GM19239 (cell line): ENCODE results near the gene GMPR2.
"Not testable (repeated sequence)": the region's sequence is repeated elsewhere in the genome, so short reads cannot be mapped to it uniquely, and the experiment has no call there.

Source experiments
- DNase-seq: peaks from one replicate; pipeline ENCODE4 v3.0.0; 2011; ENCODE audit warnings: low spot score; ENCODE audit not compliant: insufficient read length
- FAIRE-seq: peaks from 2 replicates; lab custom pipeline; 2011; peaks lifted over from hg19 to GRCh38; lab: Jason Lieb, UNC

The GMPR2 gene

GRCh38 chr14:24224618-24225071, 8.1 kb upstream of the GMPR2 start:
- DNase-seq (no peak), FAIRE-seq (no peak)

- FAIRE-seq = no peak
- no peak for DNase-seq
Measured at GRCh38 chr14:24226473-24226872, 6.3 kb upstream of the GMPR2 start.

- DNase-seq (no peak), FAIRE-seq (no peak)
Measured at GRCh38 chr14:24228902-24229301, 3.8 kb upstream of the GMPR2 start.

GRCh38 chr14:24231263-24232120, 1.2 kb upstream of the GMPR2 start:
- no peak for FAIRE-seq
- DNase-seq = no peak

- FAIRE-seq (peak; percentile 88), DNase-seq (peak; percentile 62)
Measured at GRCh38 chr14:24232121-24232644, 546 bp upstream of the GMPR2 start, which contains the start of gene NEDD8. TSS of gene NEDD8 (minus strand) at chr14:24232367. CDS start at chr14:24232267, 100 bp downstream.

- DNase-seq (no peak), FAIRE-seq (no peak)
Measured at GRCh38 chr14:24233538-24233866, 773 bp downstream of the GMPR2 start.

GRCh38 chr14:24234095-24235005, 1.6 kb downstream of the GMPR2 start:
- FAIRE-seq (no peak), DNase-seq (no peak)

- no peak for DNase-seq
- no peak for FAIRE-seq
Measured at GRCh38 chr14:24235804-24236688, 3.3 kb downstream of the GMPR2 start.

GRCh38 chr14:24236689-24237462, 4.1 kb downstream of the GMPR2 start:
- no peak for DNase-seq
- FAIRE-seq = no peak

GRCh38 chr14:24237463-24237955, 4.8 kb downstream of the GMPR2 start:
- DNase-seq (no peak), FAIRE-seq (no peak)

- FAIRE-seq = no peak
- DNase-seq = no peak
Measured at GRCh38 chr14:24238123-24238522, 5.4 kb downstream of the GMPR2 start.

GRCh38 chr14:24238527-24239037, 5.9 kb downstream of the GMPR2 start:
- FAIRE-seq (no peak), DNase-seq (no peak)

- FAIRE-seq (no peak), DNase-seq (no peak)
Measured at GRCh38 chr14:24240110-24240918, 7.6 kb downstream of the GMPR2 start.

GRCh38 chr14:24241829-24242443, 9.2 kb downstream of the GMPR2 start:
- FAIRE-seq (peak; percentile 95), DNase-seq (peak; percentile 88)

GRCh38 chr14:24243336-24243836, 10.7 kb downstream of the GMPR2 start:
- DNase-seq = no peak
- FAIRE-seq = no peak

- not testable (repeated sequence) for FAIRE-seq, DNase-seq
Measured at GRCh38 chr14:24245350-24245749, 12.6 kb downstream of the GMPR2 start.

GRCh38 chr14:24246765-24247212, 14.1 kb downstream of the GMPR2 start:
- DNase-seq (peak; percentile 60), FAIRE-seq (peak; percentile 92)
